SIG-M5 treated with dmso at 0.1 percent for 504 hours (cell line): ENCODE measurements around the gene ADAMTS9.

Source experiments
- DNase-seq: peaks from one replicate; lab custom pipeline; 2025; ENCODE audit not compliant: unreplicated experiment; lab: John Stamatoyannopoulos, UW

ADAMTS9 gene

GRCh38 chr3:64621275-64621674, 66.5 kb downstream of the ADAMTS9 start:
- DNase-seq: no peak

DNA sequence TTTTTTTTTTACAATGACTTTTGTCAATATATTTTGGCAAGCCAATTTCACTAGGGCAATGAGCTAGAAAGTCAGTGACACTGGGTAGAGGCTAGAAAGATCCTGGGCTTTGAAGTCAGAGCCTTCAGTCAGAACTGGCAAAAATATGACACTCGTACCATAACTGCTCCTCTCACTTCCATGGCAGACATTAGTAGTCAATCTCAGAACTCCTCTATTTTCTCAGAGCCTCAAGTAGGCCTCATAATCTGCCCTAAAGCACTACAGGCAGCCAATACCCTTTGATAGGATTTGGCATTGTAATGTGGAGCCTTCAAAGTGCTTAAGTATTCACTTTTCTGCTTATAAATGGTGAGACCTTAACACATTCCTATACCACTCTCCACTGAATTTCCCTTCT, 67.8 kb downstream of the ADAMTS9 start:
- no peak for DNase-seq

- DNase-seq: no peak
Observed at GRCh38 chr3:64619216-64619615, 68.6 kb downstream of the ADAMTS9 start.

- DNase-seq: no peak
Observed at GRCh38 chr3:64617610-64618009, 70.2 kb downstream of the ADAMTS9 start.

GRCh38 chr3:64616953-64617352, 70.8 kb downstream of the ADAMTS9 start:
- no peak for DNase-seq

DNA sequence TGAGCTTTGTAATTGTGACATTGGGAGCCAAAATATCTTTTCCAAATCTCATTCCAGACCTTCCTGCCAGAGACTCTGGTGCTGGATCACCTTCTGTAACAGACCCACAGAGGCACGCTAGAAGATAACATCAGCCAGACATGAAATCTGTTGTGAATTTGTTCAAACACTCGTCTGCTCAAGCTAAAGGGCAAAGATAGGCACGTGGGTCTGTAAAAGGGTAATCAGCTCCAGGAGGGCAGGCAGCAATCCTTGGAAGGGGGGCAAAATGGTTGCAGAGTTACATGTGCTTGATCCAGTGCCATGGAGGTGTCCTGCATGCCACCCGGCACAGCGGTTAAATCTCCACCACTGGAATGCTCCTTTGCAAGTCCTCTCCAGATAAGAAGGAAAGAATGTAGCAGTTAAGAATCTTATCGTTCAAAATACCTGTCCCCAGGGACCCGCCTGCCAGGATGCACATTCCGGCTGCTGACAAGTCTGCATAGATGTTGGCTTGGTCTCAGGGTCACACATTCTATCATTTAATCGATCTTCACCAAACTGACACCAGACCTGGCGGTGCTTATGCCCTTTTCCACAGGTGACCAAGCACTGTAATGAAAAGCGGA, 74.8 kb downstream of the ADAMTS9 start:
- no peak for DNase-seq

GRCh38 chr3:64612082-64612860, 75.5 kb downstream of the ADAMTS9 start:
- peak; percentile 31 for DNase-seq

- no peak for DNase-seq
Observed at GRCh38 chr3:64608741-64609140, 79.1 kb downstream of the ADAMTS9 start.

- no peak for DNase-seq
Observed at GRCh38 chr3:64607032-64607551, 80.7 kb downstream of the ADAMTS9 start.

DNA sequence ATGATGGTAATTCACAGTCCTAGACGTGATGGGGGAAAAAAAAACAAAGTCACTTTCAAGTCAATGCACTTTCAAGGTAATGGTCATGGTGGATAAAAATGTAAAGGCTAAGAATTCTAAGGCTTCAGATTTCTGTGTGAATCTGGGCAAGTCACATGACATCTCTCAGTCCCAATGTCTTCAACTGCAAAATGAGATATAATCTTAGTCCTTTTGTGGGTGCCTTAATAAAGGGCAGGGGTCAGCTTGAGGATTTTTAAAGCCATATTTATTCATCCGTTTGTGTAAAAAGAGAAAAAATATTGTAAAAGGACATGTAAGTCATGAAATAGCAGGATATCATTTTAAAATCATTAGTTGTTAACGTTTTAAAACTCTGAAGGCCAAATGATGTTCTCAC, 83.5 kb downstream of the ADAMTS9 start:
- DNase-seq: no peak

GRCh38 chr3:64601824-64602223, 86.0 kb downstream of the ADAMTS9 start:
- no peak for DNase-seq

DNA sequence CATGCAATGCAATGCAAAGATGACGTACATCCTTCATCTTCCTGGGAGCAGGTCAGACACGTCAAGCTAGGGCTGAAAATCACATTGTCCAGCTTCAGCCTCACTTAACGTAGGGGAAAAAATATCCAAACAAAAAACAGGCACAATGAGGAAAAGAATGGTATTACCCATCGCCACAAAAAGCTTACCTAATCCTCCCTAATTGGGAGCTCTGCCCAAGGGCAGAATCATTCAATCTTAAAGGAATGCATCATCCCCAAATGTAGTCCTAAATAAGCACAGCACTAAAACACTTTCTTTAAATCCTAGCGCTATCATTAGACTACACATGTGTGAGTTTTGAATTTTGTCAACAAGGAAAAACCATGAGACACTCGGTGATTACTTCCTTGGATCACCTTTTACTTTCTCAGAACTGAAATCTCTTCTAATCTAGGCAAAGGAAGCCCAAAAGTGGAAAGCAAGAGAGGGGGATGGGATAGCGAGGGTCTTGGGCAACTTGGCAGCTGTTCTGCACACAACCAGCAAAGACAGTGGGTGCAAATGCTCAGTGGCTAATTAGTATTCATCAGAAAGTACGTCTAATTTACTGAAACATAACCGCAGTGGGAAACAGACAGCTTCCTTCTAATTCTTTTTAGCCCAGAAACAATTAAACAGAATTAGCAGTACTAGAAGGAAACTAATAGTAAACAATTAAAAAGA, 87.4 kb downstream of the ADAMTS9 start:
- DNase-seq: no peak

DNA sequence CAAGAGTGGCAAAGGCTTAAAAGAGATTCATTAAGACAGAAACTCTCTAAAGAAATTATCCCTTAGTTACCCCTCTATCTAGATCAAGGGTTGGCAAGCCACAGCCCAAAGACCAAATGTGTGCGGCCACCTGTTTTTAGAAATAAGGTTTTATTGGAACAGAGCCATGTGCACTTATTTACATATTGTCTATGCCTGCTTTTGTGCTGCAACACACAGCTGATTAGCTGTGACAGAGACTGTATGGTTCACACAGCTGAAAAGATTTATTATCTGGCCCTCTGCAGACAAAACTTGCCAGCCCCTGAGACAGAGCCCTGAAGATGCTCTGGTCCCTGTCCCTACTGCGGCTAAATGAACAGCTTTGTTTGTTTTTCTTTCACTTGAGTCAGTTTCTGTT, 88.1 kb downstream of the ADAMTS9 start:
- no peak for DNase-seq

DNA sequence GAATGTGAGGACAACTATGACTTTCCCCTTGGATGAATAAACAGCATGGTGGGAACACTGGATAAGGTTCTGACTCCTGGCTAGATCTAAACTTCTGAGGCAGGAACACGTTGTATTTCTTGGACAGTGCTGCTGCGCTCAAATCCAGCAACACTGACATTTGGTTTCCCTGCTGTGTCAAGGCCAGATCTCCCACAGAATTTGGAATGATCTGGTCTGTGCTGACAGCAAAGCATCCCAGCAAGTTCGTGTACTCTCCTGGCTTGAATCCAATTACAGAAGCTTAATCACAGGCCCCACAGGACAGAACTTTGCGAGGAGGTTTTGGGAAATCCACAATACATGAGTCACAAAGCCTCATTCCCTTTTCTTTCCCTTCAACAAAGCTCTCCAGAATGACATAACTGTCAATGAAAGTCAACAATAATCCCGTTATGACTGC, 92.5 kb downstream of the ADAMTS9 start:
- no peak for DNase-seq

DNA sequence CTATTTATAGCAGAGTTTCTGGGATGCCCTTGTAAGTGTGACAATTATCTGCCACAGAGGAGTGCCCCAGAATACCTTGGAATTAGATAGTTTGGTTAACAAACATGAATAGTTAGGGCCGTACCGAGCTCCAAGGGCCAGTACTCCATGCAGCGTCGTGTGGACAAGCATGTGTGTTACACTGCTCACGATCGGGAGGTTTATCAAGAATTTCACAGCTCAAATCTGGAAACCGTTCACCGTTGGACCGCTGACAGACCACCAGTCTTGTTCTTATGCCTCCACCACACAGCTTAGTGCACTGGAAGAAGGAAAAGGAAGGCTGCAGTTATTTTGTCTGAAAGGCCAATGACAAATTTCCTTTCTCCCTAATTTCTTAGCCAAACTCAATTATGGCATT, 93.7 kb downstream of the ADAMTS9 start:
- DNase-seq: no peak

- DNase-seq: no peak
Observed at GRCh38 chr3:64593350-64593749, 94.5 kb downstream of the ADAMTS9 start.

DNA sequence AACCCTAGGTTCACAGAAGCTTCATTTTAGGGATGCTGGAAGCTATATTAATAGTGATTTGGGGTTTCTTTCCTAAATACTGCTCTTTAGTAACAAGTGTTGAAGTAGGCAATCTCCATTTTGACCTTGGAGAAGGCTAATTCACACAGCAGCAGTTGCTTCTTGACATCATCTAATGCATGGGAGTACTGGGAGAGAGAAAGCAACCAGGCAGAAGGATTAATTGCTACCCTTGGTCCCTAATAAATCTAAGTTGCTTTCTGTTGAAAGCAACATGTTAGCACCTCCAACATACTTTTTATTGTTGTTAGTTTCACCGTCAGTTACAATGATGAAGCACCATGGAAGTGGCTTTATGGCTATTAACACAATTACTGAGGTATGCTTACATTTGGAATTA, 96.2 kb downstream of the ADAMTS9 start:
- DNase-seq: no peak

GRCh38 chr3:64588380-64588779, 99.4 kb downstream of the ADAMTS9 start:
- no peak for DNase-seq

GRCh38 chr3:64586952-64587351, 100.8 kb downstream of the ADAMTS9 start:
- DNase-seq: no peak

- DNase-seq: no peak
Observed at GRCh38 chr3:64584179-64584578, 103.6 kb downstream of the ADAMTS9 start.

GRCh38 chr3:64578797-64579196, 109.0 kb downstream of the ADAMTS9 start:
- no peak for DNase-seq
